Muscle layer of duodenum (tissue), 2 donors: ENCODE results near the gene SNX17.
"Not testable (repeated sequence)": the region's sequence is repeated elsewhere in the genome, so short reads cannot be mapped to it uniquely, and the experiment has no call there.

Experiments used
- H3K27ac ChIP-seq: one replicate; pipeline ENCODE4 v1.7.0; 2013; ENCODE audit warnings: mild to moderate bottlenecking, low read length
- H3K27me3 ChIP-seq: one replicate; pipeline ENCODE4 v1.7.0; 2013; ENCODE audit warnings: low read depth, mild to moderate bottlenecking, control low read depth, low read length
- H3K36me3 ChIP-seq, 2 donors: one replicate each; pipeline ENCODE4 v1.7.0; 2013; ENCODE audit warnings: low read length in 2 of 2, control low read depth in 1 of 2, mild to moderate bottlenecking in 1 of 2; ENCODE audit not compliant: insufficient read depth in 2 of 2, control insufficient read depth in 1 of 2
- H3K4me1 ChIP-seq, 2 donors: one replicate each; pipeline ENCODE4 v1.7.0; 2013; ENCODE audit warnings: low read length in 2 of 2, mild to moderate bottlenecking in 2 of 2, control low read depth in 1 of 2, moderate library complexity in 1 of 2; ENCODE audit not compliant: insufficient read depth in 2 of 2, control insufficient read depth in 1 of 2
- H3K4me3 ChIP-seq, 2 donors: one replicate each; pipeline ENCODE4 v1.7.0; 2013; ENCODE audit warnings: low read length in 2 of 2, low read depth in 1 of 2, mild to moderate bottlenecking in 1 of 2
- H3K9me3 ChIP-seq, 2 donors: one replicate each; pipeline ENCODE4 v1.7.0; 2013; ENCODE audit warnings: low read length in 2 of 2, control low read depth in 1 of 2, mild to moderate bottlenecking in 1 of 2; ENCODE audit not compliant: control insufficient read depth in 1 of 2
- donor health status: healthy.

Gene SNX17

DNA sequence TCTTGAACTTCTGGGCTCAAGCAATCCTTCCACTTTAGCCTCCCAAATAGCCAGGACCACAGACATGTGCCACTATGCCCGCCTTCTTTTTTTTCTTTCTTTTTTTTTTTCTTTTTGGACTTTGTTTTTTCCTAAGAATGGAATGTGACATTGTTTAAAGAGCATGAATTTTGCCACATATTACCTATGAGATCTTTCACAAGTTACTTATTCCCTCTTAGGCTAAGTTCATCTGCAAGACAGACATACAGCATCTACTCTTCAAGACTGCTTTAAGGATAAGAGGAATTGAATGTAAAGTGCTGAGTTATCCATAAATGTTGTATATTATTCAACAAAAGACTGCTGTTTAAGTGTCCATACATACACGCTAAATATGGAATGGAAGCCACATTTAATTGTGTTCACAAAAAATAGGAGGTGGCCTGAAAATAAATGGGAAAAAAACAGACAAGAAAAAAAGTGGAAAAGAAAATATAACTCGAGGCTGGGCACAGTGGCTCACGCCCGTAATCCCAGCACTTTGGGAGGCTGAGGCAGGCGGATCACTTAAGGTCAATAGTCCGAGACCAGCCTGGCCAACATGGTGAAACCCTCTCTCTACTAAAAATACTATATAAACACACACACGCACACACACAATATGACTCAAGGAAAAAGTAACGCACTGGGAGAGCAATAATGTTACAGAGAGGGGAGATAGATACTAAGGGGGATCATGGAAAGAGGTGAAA lies 42.2 kb downstream of the SNX17 start:
- no peaks in the 10 kb centered on the region for H3K9me3 ChIP-seq
- no peak overlapping the region for H3K4me3 ChIP-seq
- no peak overlapping the region for H3K27ac ChIP-seq
- H3K27me3 ChIP-seq = no peaks in the 10 kb centered on the region
- H3K4me1 ChIP-seq = peaks cover 4 to 10% of the 10 kb centered on the region in 2 donors
- no peaks in the 10 kb centered on the region for H3K36me3 ChIP-seq

DNA sequence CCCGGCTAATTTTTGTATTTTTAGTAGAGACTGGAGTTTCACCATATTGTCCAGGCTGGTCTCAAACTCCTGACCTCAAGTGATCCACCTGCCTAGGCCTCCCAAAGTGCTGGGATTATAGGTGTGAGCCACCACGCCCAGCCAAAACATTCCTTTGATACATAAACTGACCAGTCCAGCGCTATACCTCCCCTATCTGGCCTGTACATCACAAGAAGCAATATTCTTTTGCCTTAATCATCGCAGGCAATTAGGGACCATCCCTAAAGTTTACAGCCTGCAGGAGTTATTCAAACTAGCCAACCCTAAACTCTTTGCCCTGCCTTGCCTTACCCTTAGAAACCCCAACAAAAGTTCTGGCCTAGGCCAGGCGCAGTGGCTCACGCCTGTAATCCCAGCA lies 45.7 kb downstream of the SNX17 start:
- Histone ChIP-seq H3K4me3 (no peak overlapping the region), H3K36me3 (no peaks in the 10 kb centered on the region), H3K27ac (no peak overlapping the region), H3K27me3 (no peaks in the 10 kb centered on the region), H3K9me3 (no peaks in the 10 kb centered on the region), H3K4me1 (no peaks in the 10 kb centered on the region)

DNA sequence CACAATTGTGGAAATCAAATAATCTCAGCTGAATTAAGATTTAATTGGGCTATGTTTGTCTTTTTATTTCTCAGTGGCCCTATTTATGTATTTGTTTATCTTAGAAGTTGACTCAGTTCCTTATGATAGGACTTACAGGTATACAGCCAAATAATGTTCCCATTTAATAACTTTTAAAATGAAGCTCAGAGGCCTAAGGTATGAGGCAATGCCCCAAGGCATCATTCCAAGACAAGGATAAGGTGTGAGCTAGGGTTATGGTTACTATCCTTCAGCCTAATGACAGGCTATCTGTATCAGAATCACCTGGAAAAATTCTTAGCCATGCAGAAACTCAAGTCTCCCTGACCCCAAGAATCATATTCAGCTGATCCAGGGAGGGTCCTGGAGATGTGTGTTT lies 50.6 kb downstream of the SNX17 start:
- H3K36me3 ChIP-seq = no peaks in the 10 kb centered on the region
- H3K27me3 ChIP-seq = no peaks in the 10 kb centered on the region
- no peaks in the 10 kb centered on the region for H3K4me1 ChIP-seq
- no peaks in the 10 kb centered on the region for H3K9me3 ChIP-seq
- no peak overlapping the region for H3K27ac ChIP-seq
- H3K4me3 ChIP-seq = no peak overlapping the region

- Histone ChIP-seq H3K36me3 (no peaks in the 10 kb centered on the region), H3K4me3 (no peak overlapping the region), H3K9me3 (no peaks in the 10 kb centered on the region), H3K27ac (no peak overlapping the region), H3K27me3 (no peaks in the 10 kb centered on the region), H3K4me1 (no peaks in the 10 kb centered on the region)
Measured at GRCh38 chr2:27421660-27422250, 51.3 kb downstream of the SNX17 start.

DNA sequence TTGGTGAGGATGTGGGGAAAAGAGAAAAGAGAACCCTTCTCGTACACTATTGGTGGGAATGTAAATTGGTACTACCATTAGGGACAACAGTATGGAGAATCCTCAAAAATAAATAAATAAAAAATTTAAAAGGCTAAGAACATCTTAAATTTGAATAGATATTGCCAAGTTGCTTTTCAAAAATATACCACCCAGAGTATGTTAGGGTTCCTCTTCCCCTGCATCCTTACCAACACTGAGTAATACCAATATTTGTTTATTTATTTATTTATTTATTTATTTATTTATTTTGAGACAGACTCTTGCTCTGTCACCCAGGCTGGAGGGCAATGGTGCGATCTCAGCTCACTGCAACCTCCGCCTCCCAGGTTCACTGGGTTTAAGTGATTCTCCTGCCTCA lies 52.5 kb downstream of the SNX17 start:
- Histone ChIP-seq H3K4me1 (peaks cover 0 to 5% of the 10 kb centered on the region in 2 donors), H3K27ac (no peak overlapping the region), H3K36me3 (no peaks in the 10 kb centered on the region), H3K4me3 (no peak overlapping the region), H3K9me3 (no peaks in the 10 kb centered on the region), H3K27me3 (no peaks in the 10 kb centered on the region)

- H3K36me3 ChIP-seq, H3K27me3 ChIP-seq, H3K9me3 ChIP-seq, H3K4me3 ChIP-seq, H3K27ac ChIP-seq: not testable (repeated sequence)
- peaks cover 5 to 12% of the 10 kb centered on the region in 2 donors for H3K4me1 ChIP-seq
Measured at GRCh38 chr2:27425039-27425438, 54.6 kb downstream of the SNX17 start.
